Measurements from ENCODE around the gene RAB11FIP3. TPM values are rescaled to one million over a fixed set of nuclear protein-coding genes. Genes with fewer than 3 reads are reported as not detected.

RAB11FIP3 gene
- total and polyA plus RNA-seq, 9 of the 15 experiments (the other 6 are each of a cell fraction or from before 2014, with no cell fraction given) = 0.46 to 13.1 (median 4.3) TPM

DNA sequence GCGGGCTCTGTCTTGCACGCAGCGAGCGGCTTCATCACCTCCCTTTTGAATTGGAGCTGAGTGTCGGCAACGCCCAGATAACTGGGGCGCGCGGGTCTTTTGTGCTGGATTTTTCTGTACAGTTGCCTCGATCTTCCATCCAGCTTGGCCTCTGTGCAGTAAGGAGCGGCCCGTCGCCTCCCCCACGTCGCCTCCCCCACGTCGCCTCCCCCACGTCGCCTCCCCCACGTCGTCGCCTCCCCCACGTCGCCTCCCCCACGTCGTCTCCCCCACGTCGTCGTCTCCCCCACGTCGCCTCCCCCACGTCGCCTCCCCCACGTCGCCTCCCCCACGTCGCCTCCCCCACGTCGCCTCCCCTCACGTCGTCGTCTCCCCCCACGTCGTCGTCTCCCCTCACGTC is 119.1 kb downstream of the RAB11FIP3 start:
- no peaks in the 10 kb centered on the region for H3K27me3 ChIP-seq (ENCODE audit: control insufficient read depth in 2 of 2, insufficient read depth in 2 of 2, low read length in 2 of 2)
- 82% methylated on average over 10 of the region's 46 CpGs for WGBS (ENCODE audit: insufficient coverage, low coverage, missing lambda C conversion rate)
- no peak for FAIRE-seq
- POLR2A ChIA-PET = interaction anchor here (1.0 kb wide), 1 partner anchor 15 kb away, joined by 3 read pairs; no protein-coding TSS in a partner anchor
- no peak for ATAC-seq
- TF ChIP-seq NR1H2 (CRISPR knock-in tag; IDR thresholded peaks at IDR 0.05) = no peak
- peak; percentile 59; the same call in 1 of the 2 replicates for TF ChIP-seq KLF16 (IDR thresholded peaks at IDR 0.05)
- no peak for TF ChIP-seq ZFP1 (CRISPR knock-in tag; IDR thresholded peaks at IDR 0.05)
- TF ChIP-seq, protein P1, sequence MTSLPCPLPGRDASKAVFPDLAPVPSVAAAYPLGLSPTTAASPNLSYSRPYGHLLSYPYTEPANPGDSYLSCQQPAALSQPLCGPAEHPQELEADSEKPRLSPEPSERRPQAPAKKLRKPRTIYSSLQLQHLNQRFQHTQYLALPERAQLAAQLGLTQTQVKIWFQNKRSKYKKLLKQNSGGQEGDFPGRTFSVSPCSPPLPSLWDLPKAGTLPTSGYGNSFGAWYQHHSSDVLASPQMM (CRISPR knock-in tag; IDR thresholded peaks at IDR 0.05) = no peak
- TF ChIP-seq, protein P2, sequence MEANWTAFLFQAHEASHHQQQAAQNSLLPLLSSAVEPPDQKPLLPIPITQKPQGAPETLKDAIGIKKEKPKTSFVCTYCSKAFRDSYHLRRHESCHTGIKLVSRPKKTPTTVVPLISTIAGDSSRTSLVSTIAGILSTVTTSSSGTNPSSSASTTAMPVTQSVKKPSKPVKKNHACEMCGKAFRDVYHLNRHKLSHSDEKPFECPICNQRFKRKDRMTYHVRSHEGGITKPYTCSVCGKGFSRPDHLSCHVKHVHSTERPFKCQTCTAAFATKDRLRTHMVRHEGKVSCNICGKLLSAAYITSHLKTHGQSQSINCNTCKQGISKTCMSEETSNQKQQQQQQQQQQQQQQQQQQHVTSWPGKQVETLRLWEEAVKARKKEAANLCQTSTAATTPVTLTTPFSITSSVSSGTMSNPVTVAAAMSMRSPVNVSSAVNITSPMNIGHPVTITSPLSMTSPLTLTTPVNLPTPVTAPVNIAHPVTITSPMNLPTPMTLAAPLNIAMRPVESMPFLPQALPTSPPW (CRISPR knock-in tag; IDR thresholded peaks at IDR 0.05) = peak; percentile 59
- peak; percentile 37; the same call in 1 of the 2 replicates for TF ChIP-seq EGR1 (conservative IDR thresholded peaks at IDR 0.05)
- TF ChIP-seq, protein P3, sequence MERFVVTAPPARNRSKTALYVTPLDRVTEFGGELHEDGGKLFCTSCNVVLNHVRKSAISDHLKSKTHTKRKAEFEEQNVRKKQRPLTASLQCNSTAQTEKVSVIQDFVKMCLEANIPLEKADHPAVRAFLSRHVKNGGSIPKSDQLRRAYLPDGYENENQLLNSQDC (CRISPR knock-in tag; IDR thresholded peaks at IDR 0.05) = no peak
- TF ChIP-seq TFAM (CRISPR knock-in tag; conservative IDR thresholded peaks at IDR 0.05) = no peak
- TF ChIP-seq, protein P4, sequence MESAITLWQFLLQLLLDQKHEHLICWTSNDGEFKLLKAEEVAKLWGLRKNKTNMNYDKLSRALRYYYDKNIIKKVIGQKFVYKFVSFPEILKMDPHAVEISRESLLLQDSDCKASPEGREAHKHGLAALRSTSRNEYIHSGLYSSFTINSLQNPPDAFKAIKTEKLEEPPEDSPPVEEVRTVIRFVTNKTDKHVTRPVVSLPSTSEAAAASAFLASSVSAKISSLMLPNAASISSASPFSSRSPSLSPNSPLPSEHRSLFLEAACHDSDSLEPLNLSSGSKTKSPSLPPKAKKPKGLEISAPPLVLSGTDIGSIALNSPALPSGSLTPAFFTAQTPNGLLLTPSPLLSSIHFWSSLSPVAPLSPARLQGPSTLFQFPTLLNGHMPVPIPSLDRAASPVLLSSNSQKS (CRISPR knock-in tag; IDR thresholded peaks at IDR 0.05) = no peak
- TF ChIP-seq MEF2D (tag; conservative IDR thresholded peaks at IDR 0.05; ENCODE audit: low read depth) = no peak
- peaks cover 78% of the 10 kb centered on the region for H3K79me2 ChIP-seq (ENCODE audit: control insufficient read depth, insufficient read depth, low read length)
- DNase-seq (ENCODE audit: extremely low read depth in 1 of 4, low spot score in 3 of 4) = peak in 2 of 4 experiments; percentile 56 to 67
- 0 out of 2 replicates have a peak, but pooled peaks cover 7% of the 10 kb centered on the region for H4K20me1 ChIP-seq (replicated peaks; ENCODE audit: control insufficient read depth, insufficient read depth, low read length)
- H3K4me2 ChIP-seq (ENCODE audit: insufficient read depth, low read length) = no peak overlapping the region
- peaks cover 0 to 69% of the 10 kb centered on the region in 2 experiments; a peak in 3 of 5 replicates for H3K4me1 ChIP-seq (replicated peaks in 1 of 2; ENCODE audit: control insufficient read depth in 2 of 2, insufficient read depth in 2 of 2, low read length in 2 of 2)
- intact Hi-C loops (cut with micrococcal nuclease) (no loop called here), in situ Hi-C loops (cut with MboI) (no loop called here)
- no peak overlapping the region for H3K4me3 ChIP-seq
- H2AFZ ChIP-seq (ENCODE audit: low read depth, low read length) = no peak overlapping the region
- H3K27ac ChIP-seq (ENCODE audit: extremely low read depth, low read depth, low read length) = no peak overlapping the region
- H3K36me3 ChIP-seq (ENCODE audit: control insufficient read depth, insufficient read depth, low read length) = peaks cover 69% of the 10 kb centered on the region; the same call in 1 of the 3 replicates
- H3K9me3 ChIP-seq (replicated peaks; ENCODE audit: control insufficient read depth, insufficient read depth, low read depth, low read length) = no peaks in the 10 kb centered on the region
- H3K9ac ChIP-seq (ENCODE audit: insufficient read depth in 1 of 2, low read depth in 2 of 2, low read length in 2 of 2) = no peak overlapping the region
- CTCF ChIA-PET (ENCODE audit: low intra/inter-chr PET ratio) = no interaction called here
- BruUV-seq (replicated peaks) = no TSS peak
- peaks cover 4% of the 10 kb centered on the region for H3K9me1 ChIP-seq (ENCODE audit: control insufficient read depth, insufficient read depth, low read length)

Measured in K562 (cell line).